GM12892 (cell line): Measurements from ENCODE around the gene PSME4.

Source experiments
- POLR2A ChIP-seq: IDR thresholded peaks from 2 replicates; pipeline ENCODE4 v1.6.1; 2011; ENCODE audit warnings: low read depth, low read length, control low read depth
- POLR2AphosphoS5 ChIP-seq: IDR thresholded peaks from 2 replicates; pipeline ENCODE4 v1.6.1; 2011; ENCODE audit warnings: low read depth, low read length, control low read depth
- TAF1 ChIP-seq: IDR thresholded peaks from 2 replicates; pipeline ENCODE4 v1.6.1; 2011; ENCODE audit warnings: low read depth, mild to moderate bottlenecking, control low read depth, low read length, borderline replicate concordance

GRCh38 chr2:53856272-53856671 lies 114.5 kb downstream of the PSME4 start:
- TF ChIP-seq TAF1: no peak
- TF ChIP-seq POLR2A: no peak
- no peak for TF ChIP-seq POLR2AphosphoS5
